Type B pancreatic cell (in vitro differentiated cells): Measurements from ENCODE around the gene PPRC1. TPM values are rescaled to one million over a fixed set of nuclear protein-coding genes. Genes with fewer than 3 reads are reported as not detected.

Experiments used
- DNase-seq: peaks from one replicate; pipeline ENCODE4 v3.0.0; 2021; ENCODE audit warnings: mixed read lengths; ENCODE audit not compliant: unreplicated experiment; ENCODE audit errors: extremely low spot score
- H3K27ac Mint-ChIP-seq: 2 replicates; pipeline ENCODE4 v1.8.0; 2021; ENCODE audit warnings: mild to moderate bottlenecking, mixed read lengths
- H3K27me3 Mint-ChIP-seq: 2 replicates; pipeline ENCODE4 v1.8.0; 2021; ENCODE audit warnings: mixed read lengths
- H3K36me3 Mint-ChIP-seq: 2 replicates; pipeline ENCODE4 v1.8.0; 2021; ENCODE audit warnings: mixed read lengths
- H3K4me1 Mint-ChIP-seq: one replicate; pipeline ENCODE4 v1.8.0; 2021; ENCODE audit warnings: mixed read lengths; ENCODE audit not compliant: unreplicated experiment
- H3K4me3 Mint-ChIP-seq: 2 replicates; pipeline ENCODE4 v1.8.0; 2021; ENCODE audit warnings: mild to moderate bottlenecking, mixed read lengths
- H3K9me3 Mint-ChIP-seq: 2 replicates; pipeline ENCODE4 v1.8.0; 2021; ENCODE audit warnings: mixed read lengths
- CTCF ChIP-seq: fragments of 200-600 bp; sonication (generic); conservative IDR thresholded peaks from 2 replicates; pipeline ENCODE4 v1.5.0; 2021; ENCODE audit warnings: antibody characterized with exemption, mild to moderate bottlenecking
- total RNA-seq: library from RNA; stranded (reverse); gene quantifications from 2 replicates; pipeline ENCODE4 v1.2.1, GENCODE V29; 2021; ENCODE audit warnings: low replicate concordance

PPRC1 gene
- total RNA-seq, 1 donor from 2014 or later: 51.6 TPM

- DNase-seq: no peak
- H3K36me3 Mint-ChIP-seq: peaks cover 23% of the 10 kb centered on the region
- peak overlapping the region; percentile 98 for H3K4me3 Mint-ChIP-seq
- no peaks in the 10 kb centered on the region for H3K9me3 Mint-ChIP-seq
- H3K27ac Mint-ChIP-seq: peak overlapping the region; percentile 99
- peaks cover 21% of the 10 kb centered on the region for H3K4me1 Mint-ChIP-seq
- H3K27me3 Mint-ChIP-seq: no peaks in the 10 kb centered on the region
- no peak for TF ChIP-seq CTCF
These were observed 19.7 kb downstream of the PPRC1 start for GRCh38 chr10:102152545-102152890.

GRCh38 chr10:102153093-102153620 is 20.3 kb downstream of the PPRC1 start:
- peak overlapping the region; percentile 99 for H3K27ac Mint-ChIP-seq
- H3K27me3 Mint-ChIP-seq: no peaks in the 10 kb centered on the region
- H3K36me3 Mint-ChIP-seq: peaks cover 19% of the 10 kb centered on the region
- DNase-seq: no peak
- H3K4me3 Mint-ChIP-seq: peak overlapping the region; percentile 98
- H3K4me1 Mint-ChIP-seq: peaks cover 21% of the 10 kb centered on the region
- no peak for TF ChIP-seq CTCF
- no peaks in the 10 kb centered on the region for H3K9me3 Mint-ChIP-seq

GRCh38 chr10:102154466-102155116 is 21.8 kb downstream of the PPRC1 start:
- Mint-ChIP-seq H3K4me1 (peaks cover 21% of the 10 kb centered on the region), H3K9me3 (no peaks in the 10 kb centered on the region), H3K27ac (peak overlapping the region; percentile 23), H3K36me3 (peaks cover 19% of the 10 kb centered on the region), H3K4me3 (peak overlapping the region; percentile 67), H3K27me3 (no peaks in the 10 kb centered on the region)
- DNase-seq: no peak
- no peak for TF ChIP-seq CTCF

GRCh38 chr10:102157224-102157623 is 24.4 kb downstream of the PPRC1 start:
- no peak for TF ChIP-seq CTCF
- Mint-ChIP-seq H3K4me1 (peaks cover 12% of the 10 kb centered on the region), H3K4me3 (no peak overlapping the region), H3K36me3 (peaks cover 26% of the 10 kb centered on the region), H3K9me3 (no peaks in the 10 kb centered on the region), H3K27me3 (no peaks in the 10 kb centered on the region), H3K27ac (peak overlapping the region; percentile 17)
- DNase-seq: no peak

- Mint-ChIP-seq H3K36me3 (peaks cover 27% of the 10 kb centered on the region), H3K9me3 (no peaks in the 10 kb centered on the region), H3K4me1 (no peaks in the 10 kb centered on the region), H3K27ac (no peak overlapping the region), H3K27me3 (no peaks in the 10 kb centered on the region), H3K4me3 (no peak overlapping the region)
- no peak for TF ChIP-seq CTCF
- DNase-seq: no peak
These were observed 26.3 kb downstream of the PPRC1 start for GRCh38 chr10:102159051-102159597.
